Esophagus (tissue), 2 donors: ENCODE data around the gene TCP10L. TPM values are rescaled to one million over a fixed set of nuclear protein-coding genes. Genes with fewer than 3 reads are reported as not detected.
"Not testable (repeated sequence)": the region's sequence is repeated elsewhere in the genome, so short reads cannot be mapped to it uniquely, and the experiment has no call there.

Experiments used
- H3K27ac ChIP-seq, 2 donors: one replicate each; pipeline ENCODE4 v1.5.1; 2013; ENCODE audit warnings: low read depth in 2 of 2, mild to moderate bottlenecking in 2 of 2, inconsistent platforms in 1 of 2, low read length in 1 of 2, moderate library complexity in 1 of 2
- H3K27me3 ChIP-seq, 2 donors: one replicate each; pipeline ENCODE4 v1.6.1; 2013; ENCODE audit warnings: low read length in 2 of 2, control low read depth in 1 of 2, mild to moderate bottlenecking in 1 of 2; ENCODE audit not compliant: insufficient read depth in 2 of 2, control insufficient read depth in 1 of 2
- H3K36me3 ChIP-seq, 2 donors: one replicate each; pipeline ENCODE4 v1.6.1; 2013; ENCODE audit warnings: low read length in 1 of 2; ENCODE audit not compliant: control insufficient read depth in 2 of 2, insufficient read depth in 2 of 2
- H3K4me1 ChIP-seq, 2 donors: one replicate each; pipeline ENCODE4 v1.6.1; 2013; ENCODE audit warnings: low read length in 1 of 2; ENCODE audit not compliant: control insufficient read depth in 2 of 2, insufficient read depth in 2 of 2
- H3K4me3 ChIP-seq, 2 donors: one replicate each; pipeline ENCODE4 v1.5.1; 2013; ENCODE audit warnings: low read length in 2 of 2, mild to moderate bottlenecking in 2 of 2, low read depth in 1 of 2, moderate library complexity in 1 of 2
- H3K9me3 ChIP-seq, 2 donors: one replicate each; pipeline ENCODE4 v1.6.1; 2013; ENCODE audit warnings: mild to moderate bottlenecking in 2 of 2, low read depth in 1 of 2, low read length in 1 of 2, moderate library complexity in 1 of 2; ENCODE audit not compliant: control insufficient read depth in 2 of 2, insufficient read depth in 1 of 2
- WGBS, 2 donors: extraction: QIAGEN DNeasy Blood & Tissue Kit; methylation state at CpG; one replicate each; pipeline ENCODE4 v1.1.7; 2013; 5-methylcytosine and 5-hydroxymethylcytosine counted together
- polyA plus RNA-seq, 2 donors: library from polyadenylated mRNA; stranded (reverse); fragments of 200-250 nt; gene quantifications; one replicate each; pipeline ENCODE4 v1.2.3, GENCODE V29; 2013
- donor health status: healthy with polysubstance abuse.
- donor health status: Bipolar disorder and iron deficiency.

Gene TCP10L
- polyA plus RNA-seq, 2 donors, result 0.15 to 0.67 TPM

DNA sequence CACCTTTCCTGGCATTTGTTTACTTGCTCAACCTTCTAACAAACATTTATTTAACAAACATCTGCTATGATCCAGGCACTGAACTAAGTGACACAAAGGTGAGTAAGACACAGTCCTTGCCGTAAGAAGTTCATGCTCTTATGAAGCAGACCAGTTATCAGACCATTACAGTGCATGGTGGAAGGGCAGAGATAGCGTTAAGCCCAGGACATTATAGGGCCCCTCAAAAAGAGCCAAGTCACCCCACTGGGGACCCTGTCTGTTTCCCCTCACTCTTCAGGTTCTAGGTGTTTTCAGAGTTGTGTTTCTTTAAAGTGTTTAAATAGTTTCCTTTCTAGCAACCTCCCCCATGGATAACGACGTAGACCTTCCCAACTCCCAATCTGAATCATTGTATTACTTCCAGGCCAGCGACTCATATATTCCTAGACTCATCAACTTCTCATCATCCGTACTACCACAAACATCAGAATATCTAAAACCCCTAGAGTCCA lies 39.3 kb downstream of the TCP10L start:
- WGBS, 2 donors, result 83 to 86% methylated on average over 6 of the region's 6 CpGs
- Histone ChIP-seq H3K36me3 (no peaks in the 10 kb centered on the region), H3K4me1 (no peaks in the 10 kb centered on the region), H3K4me3 (no peak overlapping the region), H3K27ac (no peak overlapping the region), H3K9me3 (no peaks in the 10 kb centered on the region), H3K27me3 (no peaks in the 10 kb centered on the region)

DNA sequence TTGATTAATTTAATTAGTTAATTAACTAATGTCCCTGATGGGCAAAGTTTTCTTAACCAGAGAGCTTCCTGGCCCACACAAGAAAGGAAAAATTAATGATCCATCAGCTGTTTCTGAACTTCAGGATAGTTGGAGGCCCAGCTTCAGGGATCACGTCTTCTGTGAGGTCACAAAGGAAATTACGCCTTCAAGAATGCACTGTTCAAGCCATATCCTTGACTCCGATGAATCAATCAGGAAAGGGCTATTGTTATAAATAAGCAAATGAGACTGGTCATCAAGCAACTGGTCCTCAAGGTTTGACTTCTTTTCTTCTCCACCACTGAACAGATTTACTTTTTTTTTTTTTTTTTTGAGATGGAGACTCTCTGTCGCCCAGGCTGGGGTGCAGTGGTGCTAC lies 40.6 kb downstream of the TCP10L start:
- Histone ChIP-seq H3K36me3 (no peaks in the 10 kb centered on the region), H3K27me3 (no peaks in the 10 kb centered on the region), H3K4me1 (no peaks in the 10 kb centered on the region), H3K27ac (no peak overlapping the region), H3K4me3 (no peak overlapping the region), H3K9me3 (no peaks in the 10 kb centered on the region)
- WGBS, 2 donors, result 87 to 93% methylated on average over 4 of the region's 4 CpGs

DNA sequence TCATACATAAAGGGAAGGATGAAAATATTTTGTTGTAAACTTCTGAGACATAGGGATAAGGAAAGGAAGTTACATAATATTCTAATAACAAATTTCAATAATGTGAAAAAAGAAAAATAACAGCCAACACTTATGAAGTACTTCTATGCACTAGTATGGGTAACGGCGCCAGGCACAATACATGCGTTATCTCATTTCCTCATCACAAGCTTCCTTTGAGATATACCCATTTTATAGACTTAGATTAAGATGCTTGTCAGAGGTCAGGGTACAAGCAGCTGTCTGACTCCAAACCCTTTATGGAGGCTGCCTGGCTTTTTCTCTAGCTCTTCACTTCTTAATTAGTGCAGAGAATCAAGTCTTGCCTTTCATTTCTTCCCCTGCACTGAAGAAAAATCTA lies 41.3 kb downstream of the TCP10L start:
- H3K4me3 ChIP-seq, result no peak overlapping the region
- 74 to 81% methylated on average over 3 of the region's 3 CpGs for whole genome bisulfite sequencing, 2 donors

DNA sequence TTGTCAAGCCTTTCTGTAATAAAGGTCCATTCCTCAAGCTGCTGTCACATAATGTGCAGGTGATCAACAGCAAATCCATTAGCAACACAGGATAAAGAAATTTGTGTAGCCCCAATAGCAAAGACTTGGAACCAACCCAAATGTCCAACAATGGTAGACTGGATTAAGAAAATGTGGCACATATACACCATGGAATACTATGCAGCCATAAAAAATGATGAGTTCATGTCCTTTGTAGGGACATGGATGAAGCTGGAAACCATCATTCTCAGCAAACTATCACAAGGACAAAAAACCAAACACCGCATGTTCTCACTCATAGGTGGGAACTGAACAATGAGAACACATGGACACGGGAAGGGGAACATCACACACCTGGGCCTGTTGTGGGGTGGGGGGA lies 42.3 kb downstream of the TCP10L start:
- not testable (repeated sequence) for H3K27me3 ChIP-seq, H3K36me3 ChIP-seq, H3K9me3 ChIP-seq, H3K4me3 ChIP-seq, H3K4me1 ChIP-seq, H3K27ac ChIP-seq
- WGBS, 2 donors, result 90 to 98% methylated on average over 1 to 2 of the region's 2 CpGs

More for the DNA sequence above, 41.3 kb downstream of the TCP10L start:
- Histone ChIP-seq H3K4me1 (no peaks in the 10 kb centered on the region), H3K9me3 (no peaks in the 10 kb centered on the region), H3K36me3 (no peaks in the 10 kb centered on the region), H3K27me3 (no peaks in the 10 kb centered on the region), H3K27ac (no peak overlapping the region)

DNA sequence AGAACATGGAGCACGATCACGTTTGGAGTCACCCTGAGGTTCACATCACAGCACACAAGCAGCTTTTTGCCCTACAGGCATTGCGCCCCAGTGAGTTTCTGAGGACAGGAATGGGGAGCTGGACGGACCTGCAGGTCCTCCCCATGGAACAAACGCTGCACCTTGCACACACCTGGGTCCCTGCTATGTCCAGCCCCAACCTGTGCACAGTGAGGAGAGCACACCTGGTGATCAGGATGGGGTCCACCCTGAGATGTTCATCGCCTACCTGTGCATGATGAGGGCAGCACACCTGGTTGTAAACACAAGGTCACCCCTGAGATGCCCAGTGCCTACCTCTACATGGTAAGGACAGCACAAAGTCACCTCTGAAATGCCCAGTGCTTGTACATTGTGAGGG lies 45.9 kb downstream of the TCP10L start:
- H3K36me3 ChIP-seq, result no peaks in the 10 kb centered on the region
- no peak overlapping the region for H3K27ac ChIP-seq
- 79 to 88% methylated on average over 6 of the region's 6 CpGs for WGBS, 2 donors
- no peaks in the 10 kb centered on the region for H3K27me3 ChIP-seq
- no peaks in the 10 kb centered on the region for H3K9me3 ChIP-seq
- no peak overlapping the region for H3K4me3 ChIP-seq
- no peaks in the 10 kb centered on the region for H3K4me1 ChIP-seq

DNA sequence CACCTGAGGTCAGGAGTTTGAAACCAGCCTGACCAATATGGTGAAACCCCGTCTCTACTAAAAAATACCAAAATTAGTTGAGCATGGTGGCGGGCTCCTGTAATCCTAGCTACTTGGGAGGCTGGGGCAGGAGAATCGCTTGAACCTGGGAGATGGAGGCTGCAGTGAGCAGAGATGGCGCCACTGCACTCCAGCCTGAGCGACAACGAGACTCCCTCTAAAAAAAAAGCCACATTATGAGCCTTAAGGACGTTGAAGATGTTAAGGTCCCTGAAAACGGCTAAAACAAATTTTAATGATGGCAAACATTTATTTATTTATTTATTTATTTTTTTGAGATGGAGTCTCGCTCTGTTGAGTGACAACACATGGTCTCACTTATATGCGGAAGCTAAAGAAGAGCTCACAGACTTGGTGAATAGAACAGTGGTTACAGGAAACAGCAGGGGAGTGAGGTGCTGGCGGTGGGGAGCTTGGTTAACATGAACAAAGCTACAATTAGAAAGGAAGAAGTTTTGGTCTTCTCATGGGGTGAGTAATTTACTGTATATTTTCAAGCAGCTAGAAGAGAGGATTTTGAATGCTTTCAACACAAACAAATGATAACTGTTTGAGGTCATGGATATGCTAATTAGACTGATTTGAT lies 47.1 kb downstream of the TCP10L start:
- Histone ChIP-seq H3K4me3 (no peak overlapping the region), H3K36me3 (no peaks in the 10 kb centered on the region), H3K27me3 (no peaks in the 10 kb centered on the region), H3K4me1 (no peaks in the 10 kb centered on the region), H3K27ac (no peak overlapping the region), H3K9me3 (no peaks in the 10 kb centered on the region)
- 77 to 82% methylated on average over 11 of the region's 11 CpGs for WGBS, 2 donors

DNA sequence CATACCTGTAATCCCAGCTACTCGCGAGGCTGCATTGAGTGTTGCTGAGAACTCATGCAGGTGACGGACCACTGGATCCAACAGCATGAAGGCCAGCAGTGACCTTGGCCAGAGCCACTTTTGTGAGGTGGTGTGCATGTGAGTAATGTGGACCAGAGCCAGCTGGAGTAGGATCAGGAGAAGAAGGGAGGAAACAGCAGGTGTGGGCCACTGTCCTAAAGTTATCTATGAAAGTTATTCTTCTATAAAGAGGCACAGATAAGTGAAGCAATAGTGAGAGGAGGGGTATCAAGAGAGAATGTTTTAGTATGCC lies 47.8 kb downstream of the TCP10L start:
- 83 to 98% methylated on average over 3 of the region's 3 CpGs for WGBS, 2 donors
- Histone ChIP-seq H3K27ac (no peak overlapping the region), H3K4me3 (no peak overlapping the region), H3K36me3 (peaks cover 0 to 2% of the 10 kb centered on the region in 2 donors), H3K4me1 (no peaks in the 10 kb centered on the region), H3K27me3 (no peaks in the 10 kb centered on the region), H3K9me3 (no peaks in the 10 kb centered on the region)

DNA sequence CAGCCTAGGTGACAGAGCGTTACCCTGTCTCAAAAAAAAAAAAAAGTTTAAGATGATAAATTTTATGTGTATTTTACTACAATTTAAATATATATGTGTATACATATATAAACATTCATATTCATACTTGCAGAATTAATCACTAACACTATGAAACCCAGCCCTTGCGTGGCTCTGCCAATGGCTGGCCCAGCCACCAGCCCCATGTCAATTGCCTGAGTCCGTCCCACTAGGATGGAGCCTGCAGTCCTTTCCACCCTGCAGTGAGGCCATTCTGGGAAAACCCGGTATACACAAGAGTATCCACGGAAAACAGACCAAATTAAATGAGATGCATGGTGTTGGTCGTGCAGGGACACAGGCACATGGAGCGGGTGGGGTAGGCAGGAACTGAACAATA lies 49.7 kb downstream of the TCP10L start:
- WGBS, 2 donors, result 94 to 95% methylated on average over 7 of the region's 7 CpGs
- peaks cover 0 to 2% of the 10 kb centered on the region in 2 donors for H3K36me3 ChIP-seq
- H3K27ac ChIP-seq, result no peak overlapping the region
- no peaks in the 10 kb centered on the region for H3K9me3 ChIP-seq
- no peaks in the 10 kb centered on the region for H3K27me3 ChIP-seq
- H3K4me3 ChIP-seq, result no peak overlapping the region
- H3K4me1 ChIP-seq, result no peaks in the 10 kb centered on the region

DNA sequence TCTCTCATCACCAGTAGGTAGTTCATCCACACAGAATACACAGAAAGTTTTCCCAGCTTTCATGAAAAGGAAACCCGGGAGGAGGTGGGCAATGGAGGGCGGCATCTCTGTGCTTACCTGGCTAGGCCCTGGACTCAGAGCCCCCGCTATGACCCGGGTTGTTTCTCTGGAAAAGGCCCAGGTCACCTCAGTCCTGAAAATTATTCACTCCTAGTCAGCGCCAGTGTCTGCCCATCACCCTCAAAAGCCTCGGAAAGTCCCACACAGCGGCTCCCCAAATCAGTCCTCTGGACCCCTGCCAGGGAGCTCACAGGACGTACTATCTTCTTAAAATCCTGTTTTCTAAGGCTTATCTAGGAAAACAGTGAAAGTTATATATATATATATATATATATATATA lies 51.2 kb downstream of the TCP10L start:
- WGBS, 2 donors, result 83 to 90% methylated on average over 8 of the region's 8 CpGs
- no peaks in the 10 kb centered on the region for H3K27me3 ChIP-seq
- no peak overlapping the region for H3K27ac ChIP-seq
- H3K9me3 ChIP-seq, result no peaks in the 10 kb centered on the region
- no peak overlapping the region for H3K4me3 ChIP-seq
- no peaks in the 10 kb centered on the region for H3K4me1 ChIP-seq
- H3K36me3 ChIP-seq, result peaks cover 0 to 2% of the 10 kb centered on the region in 2 donors

DNA sequence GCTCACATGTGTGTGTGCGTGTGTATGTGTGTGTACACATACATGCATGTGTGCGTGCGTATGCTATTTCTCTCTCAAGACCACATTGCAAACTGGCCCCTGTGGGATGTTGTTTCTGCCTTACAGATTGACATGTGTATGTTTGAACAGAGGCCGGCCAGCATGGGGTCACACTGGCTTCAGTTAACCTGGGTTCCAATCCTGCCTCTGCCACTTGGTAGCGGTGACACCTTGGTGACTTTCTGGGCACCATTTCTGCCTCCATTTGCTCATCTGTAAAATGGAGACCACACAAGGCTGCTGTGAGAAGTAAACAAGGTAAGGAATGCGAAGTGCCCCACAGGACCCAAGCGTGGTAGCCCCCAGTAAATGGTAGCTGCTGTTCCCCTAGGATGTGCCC lies 51.7 kb downstream of the TCP10L start:
- H3K4me3 ChIP-seq, result no peak overlapping the region
- H3K27ac ChIP-seq, result no peak overlapping the region
- H3K4me1 ChIP-seq, result no peaks in the 10 kb centered on the region
- peaks cover 0 to 2% of the 10 kb centered on the region in 2 donors for H3K36me3 ChIP-seq
- no peaks in the 10 kb centered on the region for H3K9me3 ChIP-seq
- no peaks in the 10 kb centered on the region for H3K27me3 ChIP-seq
- WGBS, 2 donors, result 95 to 98% methylated on average over 7 of the region's 7 CpGs
